T-helper 2 cell treated with Interferon-gamma antibody and Interleukin-4, amounts not matched to agents 100 ng/mL and 5 ng/mL, for 36 hours (primary cell): Measurements from ENCODE around the gene SESN1. TPM values are rescaled to one million over a fixed set of nuclear protein-coding genes. Genes with fewer than 3 reads are reported as not detected.
"Not testable (repeated sequence)": the region's sequence is repeated elsewhere in the genome, so short reads cannot be mapped to it uniquely, and the experiment has no call there.

Experiments used
- intact Hi-C: fragments of 100-400 bp; cut with micrococcal nuclease; formaldehyde crosslinking; loops from one replicate; pipeline ENCODE4 v1.15.1; 2023
- total RNA-seq: library from RNA; stranded (reverse); gene quantifications from 2 replicates; pipeline ENCODE4 v1.2.3, GENCODE V29; 2022

The SESN1 gene
- total RNA-seq: 14.4 and 15.0 TPM in 2 replicates

DNA sequence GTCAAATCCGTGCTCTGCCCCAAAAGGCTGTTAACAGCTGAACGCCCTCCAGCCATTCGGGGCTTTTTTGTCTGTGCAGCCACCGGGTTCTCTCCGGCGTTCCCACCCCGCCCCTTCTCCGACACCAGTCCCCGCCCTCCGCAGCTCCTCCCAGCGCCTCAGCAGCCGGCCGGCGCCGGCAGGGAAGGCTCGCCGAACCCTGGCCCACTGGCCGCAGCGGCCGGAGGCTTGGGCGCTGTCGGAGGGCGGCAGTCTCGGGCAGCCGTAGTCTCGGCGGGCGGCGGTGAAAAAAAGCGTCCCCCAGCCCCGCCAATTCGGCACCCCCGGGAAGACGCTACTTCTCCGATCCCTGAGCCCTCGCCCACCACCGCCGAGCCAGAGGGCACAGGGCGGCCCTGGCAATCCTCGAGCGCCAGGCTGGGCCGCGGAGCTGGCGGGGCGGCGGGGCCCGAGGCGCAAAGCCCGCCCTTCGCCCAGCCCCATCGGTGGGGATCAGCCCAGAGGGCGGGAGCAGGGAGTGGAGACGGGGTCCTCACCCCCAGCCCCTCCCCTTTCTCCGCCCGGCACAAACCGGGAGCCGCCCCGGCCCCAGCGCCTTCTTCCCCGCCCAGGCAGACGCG is at the start of gene SESN1:
Gene SESN1, minus strand, starts transcription at position 431 of the 620 bp plus-strand sequence. CDS start 773 bp downstream, outside the sequence.
- intact Hi-C loops: loop anchor here (1.0 to 5.0 kb wide), 11 partner anchors 85 to 1136 kb away; partner anchors contain the start of genes AK9, ARMC2, CD164 and CDC40

DNA sequence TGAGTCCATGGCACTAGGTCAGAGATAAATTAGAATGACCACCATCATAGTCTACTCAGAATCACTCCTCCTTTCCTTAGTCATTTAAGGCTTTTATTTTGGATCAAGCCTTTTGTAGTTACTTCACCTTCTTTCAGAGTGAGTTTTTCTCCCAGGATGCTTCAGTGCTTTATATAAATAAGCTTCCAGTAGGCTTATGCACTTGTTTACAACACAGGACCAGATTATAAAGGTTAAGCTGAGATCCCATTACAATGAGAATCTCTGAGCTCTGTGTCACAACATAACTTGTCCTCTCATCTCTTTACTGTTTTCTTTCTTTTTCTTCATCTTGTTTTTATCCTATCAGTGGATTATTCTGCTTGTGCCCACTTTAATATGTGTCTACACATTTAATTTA is 48.5 kb upstream of the SESN1 start:
- intact Hi-C loops: no loop called here

DNA sequence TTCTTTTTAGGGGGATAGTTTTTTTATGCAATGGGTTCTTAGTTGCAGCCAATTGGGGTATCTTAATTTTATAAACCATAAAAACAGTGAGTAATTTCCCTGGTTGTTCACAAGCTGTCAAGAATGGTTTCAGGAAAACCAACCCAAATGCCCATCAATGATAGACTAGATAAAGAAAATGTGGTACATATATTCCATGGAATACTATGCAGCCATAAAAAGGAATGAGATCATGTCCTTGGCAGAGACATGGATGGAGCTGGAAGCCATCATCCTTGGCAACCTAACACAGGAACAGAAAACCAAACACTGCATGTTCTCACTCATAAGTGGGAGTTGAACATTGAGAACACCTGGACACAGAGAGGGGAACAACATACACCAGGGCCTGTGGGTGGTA is 47.4 kb upstream of the SESN1 start:
- intact Hi-C loops: not testable (repeated sequence)

DNA sequence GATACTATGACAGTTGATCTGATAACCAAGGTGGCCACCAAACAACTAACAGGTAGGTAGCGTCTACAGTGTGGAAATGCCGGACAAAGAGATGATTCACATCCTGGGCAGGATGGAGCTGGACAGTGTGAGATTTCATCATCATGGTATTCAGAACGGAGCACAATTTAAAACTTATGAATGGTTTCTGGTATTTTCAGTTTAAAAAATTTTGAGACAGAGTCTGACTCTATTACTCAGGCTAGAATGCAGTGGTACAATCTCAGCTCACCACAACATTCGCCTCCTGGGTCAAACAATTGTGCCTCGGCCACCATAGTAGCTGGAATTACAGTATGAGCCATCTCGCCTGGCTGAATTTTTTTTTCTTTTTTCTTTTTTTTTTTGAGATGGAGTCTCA is 44.5 kb upstream of the SESN1 start:
- intact Hi-C loops: no loop called here

DNA sequence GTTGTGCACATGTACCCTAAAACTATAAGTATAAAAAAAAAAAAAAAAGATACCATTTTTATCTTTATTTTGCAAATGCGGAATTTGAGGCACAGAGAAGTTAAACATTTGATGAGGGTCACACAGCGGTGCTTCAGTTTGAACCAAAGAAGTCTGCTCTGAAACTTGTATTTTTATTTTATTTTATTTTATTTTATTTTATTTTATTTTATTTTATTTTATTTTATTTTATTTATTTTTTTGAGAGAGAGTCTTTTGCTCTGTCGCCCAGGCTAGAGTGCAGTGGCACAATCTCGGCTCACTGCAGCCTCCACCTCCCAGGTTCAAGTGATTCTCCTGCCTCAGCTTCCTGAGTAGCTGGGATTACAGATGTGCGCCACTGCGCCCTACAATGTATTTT is 41.9 kb upstream of the SESN1 start:
- intact Hi-C loops: not testable (repeated sequence)

DNA sequence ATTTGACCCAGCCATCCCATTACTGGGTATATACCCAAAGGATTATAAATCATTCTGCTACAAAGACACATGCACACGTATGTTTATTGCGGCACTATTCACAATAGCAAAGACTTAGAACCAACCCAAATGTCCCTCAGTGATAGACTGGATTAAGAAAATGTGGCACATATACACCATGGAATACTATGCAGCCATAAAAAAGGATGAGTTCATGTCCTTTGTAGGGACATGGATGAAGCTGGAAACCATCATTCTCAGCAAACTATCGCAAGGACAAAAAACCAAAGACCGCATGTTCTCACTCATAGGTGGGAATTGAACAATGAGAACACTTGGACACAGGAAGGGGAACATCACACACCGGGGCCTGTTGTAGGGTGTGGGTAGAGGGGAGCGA is 41.4 kb upstream of the SESN1 start:
- intact Hi-C loops: not testable (repeated sequence)

DNA sequence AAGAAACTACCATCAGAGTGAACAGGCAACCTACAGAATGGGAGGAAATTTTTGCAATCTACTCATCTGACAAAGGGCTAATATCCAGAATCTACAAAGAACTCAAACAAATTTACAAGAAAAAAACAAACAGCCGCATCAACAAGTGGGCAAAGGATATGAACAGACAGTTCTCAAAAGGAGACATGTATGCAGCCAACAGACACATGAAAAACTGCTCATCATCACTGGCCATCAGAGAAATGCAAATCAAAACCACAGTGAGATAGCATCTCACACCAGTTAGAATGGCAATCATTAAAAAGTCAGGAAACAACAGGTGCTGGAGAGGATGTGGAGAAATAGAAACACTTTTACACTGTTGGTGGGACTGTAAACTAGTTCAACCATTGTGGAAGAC is 41.0 kb upstream of the SESN1 start:
- intact Hi-C loops: not testable (repeated sequence)

DNA sequence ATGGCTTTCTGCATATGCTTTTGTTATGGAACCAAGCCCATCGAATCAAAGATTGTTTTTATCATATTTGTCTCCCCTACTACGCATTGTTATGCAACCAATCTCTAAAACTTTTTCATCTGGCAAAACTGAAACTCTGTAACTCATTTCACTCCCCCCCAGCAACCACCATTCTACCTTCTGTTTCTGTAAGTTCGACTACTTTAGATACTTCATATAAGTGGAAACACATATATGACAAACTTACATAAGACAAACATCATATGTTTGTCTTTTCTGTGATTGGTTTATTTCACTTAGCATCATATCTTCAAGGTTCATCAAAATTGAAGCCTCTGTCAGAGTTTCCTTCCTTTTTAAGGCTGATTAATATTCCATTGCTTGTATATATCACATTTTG is 35.4 kb upstream of the SESN1 start:
- intact Hi-C loops: no loop called here

DNA sequence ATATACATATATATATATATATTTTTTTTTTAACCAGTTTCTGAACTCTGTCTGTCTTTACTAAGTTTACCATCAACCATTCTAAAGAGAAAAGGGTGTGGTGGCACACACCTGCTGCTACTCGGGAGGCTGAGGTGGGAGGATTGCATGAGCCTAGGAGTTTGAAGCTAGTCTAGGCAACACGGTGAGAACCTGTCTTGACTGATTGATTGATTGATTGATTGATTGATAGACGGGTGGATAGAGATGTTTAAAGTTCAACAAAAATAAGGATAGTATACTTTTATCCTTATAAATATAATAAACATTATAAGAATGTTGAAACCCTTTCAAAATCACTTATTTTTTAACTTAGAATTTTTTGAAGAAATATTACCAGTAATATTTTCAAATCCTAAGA is 30.9 kb upstream of the SESN1 start:
- intact Hi-C loops: no loop called here

DNA sequence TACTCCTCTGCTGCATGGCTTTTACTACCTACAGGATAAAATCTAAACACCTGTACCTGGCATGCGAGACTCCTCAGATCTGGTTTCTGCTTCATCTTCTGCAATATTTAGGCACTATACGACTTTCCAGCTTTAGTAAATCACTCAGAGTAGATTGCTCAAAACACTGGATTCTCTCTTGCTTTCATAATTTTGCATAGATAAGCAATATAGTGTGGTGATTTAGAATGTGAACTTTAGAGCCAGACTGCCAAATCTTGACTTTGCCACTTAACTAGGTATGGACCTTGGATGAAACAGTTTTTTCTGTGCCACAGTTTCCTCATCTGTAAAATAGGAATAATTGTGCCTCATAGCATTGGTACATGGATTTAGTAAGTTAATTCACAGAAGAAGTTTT is 29.6 kb upstream of the SESN1 start:
- intact Hi-C loops: no loop called here

DNA sequence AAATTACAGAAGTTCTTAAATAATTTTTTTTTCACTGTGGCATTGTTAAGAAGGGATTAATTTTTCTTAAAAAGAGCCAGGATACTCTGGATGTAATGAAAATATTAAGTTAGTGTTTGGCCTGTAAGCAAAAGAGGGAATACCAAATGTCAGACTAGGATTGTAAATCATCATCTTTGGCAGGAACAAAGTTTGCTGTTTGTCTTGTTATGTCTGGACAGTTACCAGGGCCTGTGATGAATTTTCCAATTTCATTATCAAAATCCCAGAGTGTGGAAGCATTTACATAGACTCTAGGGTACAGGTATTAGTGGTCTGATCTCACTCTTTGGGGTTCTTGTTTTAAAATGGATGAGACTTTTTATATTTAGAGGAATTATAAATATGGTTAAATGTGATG is 26.8 kb upstream of the SESN1 start:
- intact Hi-C loops: no loop called here

DNA sequence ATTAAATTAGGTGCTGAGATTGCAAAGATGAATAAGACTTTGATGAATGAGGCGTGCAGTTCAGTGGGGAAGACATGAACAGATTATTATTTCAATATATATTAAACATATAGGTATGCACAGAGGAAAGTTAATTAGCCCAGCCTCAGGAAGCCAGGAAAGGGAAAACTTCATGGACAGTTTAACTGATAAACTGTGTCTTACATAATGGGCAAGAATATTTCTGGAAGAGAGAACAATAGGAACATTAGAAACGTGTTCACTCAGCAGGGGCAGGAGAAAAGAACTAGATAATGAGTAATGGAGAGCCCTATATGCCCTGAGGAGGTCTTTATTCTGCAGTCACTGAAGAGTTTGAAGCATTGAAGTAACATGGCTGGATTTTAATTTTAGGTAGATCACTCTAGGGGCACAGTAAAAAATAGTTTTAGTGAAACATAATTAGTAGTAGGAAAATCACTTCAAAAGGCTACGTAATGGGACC is 24.3 kb upstream of the SESN1 start:
- intact Hi-C loops: no loop called here

DNA sequence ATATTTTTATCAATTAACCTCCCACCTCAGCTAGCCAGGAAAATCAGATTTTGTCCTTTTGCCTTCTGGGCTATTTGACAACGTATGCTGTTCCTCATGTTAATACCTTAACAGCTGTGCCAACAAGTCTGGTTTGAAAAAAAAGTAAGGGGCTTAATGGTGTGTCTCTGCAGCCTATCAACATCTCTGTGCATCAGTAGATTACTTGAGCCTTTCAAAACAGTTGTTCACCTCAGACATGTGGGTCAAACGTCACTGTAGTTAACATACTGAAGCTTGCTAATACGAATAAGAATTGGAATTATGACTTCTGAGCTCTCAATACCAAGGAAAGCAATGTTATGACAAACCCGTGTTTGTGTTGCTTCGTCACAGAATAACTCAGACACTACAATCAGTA is 23.7 kb upstream of the SESN1 start:
- intact Hi-C loops: no loop called here

DNA sequence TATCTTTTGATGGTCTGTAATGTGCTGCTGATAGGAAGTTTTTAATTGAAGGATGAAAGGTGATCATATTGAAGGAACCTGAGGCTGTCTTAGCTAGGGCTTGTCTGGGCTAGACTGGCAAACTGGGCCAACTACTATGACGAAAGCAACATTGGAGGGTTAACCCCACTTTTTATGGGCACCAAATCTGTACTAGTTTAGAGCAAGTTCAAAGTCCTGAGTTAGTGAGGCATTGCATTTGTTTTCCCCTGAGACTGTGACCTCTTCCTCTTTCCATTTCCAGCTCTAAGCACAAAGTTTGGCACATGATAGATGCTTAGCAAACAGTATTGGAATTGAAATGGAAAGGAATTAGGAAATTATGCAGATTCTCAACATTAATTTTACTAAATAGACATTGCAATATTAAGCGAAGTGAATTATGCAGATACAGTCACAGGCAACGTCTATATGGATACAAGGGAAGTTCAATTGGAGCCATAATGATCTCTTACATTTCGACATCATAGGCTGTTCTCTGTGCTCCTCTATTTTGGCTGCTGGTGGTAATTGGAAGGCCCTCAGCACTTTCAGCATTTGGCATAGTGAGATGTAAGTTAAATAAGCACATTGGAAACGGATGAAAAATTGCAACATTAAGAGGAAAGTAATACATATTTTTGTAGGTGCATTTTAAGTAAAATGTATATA is 22.8 kb upstream of the SESN1 start:
- intact Hi-C loops: no loop called here

DNA sequence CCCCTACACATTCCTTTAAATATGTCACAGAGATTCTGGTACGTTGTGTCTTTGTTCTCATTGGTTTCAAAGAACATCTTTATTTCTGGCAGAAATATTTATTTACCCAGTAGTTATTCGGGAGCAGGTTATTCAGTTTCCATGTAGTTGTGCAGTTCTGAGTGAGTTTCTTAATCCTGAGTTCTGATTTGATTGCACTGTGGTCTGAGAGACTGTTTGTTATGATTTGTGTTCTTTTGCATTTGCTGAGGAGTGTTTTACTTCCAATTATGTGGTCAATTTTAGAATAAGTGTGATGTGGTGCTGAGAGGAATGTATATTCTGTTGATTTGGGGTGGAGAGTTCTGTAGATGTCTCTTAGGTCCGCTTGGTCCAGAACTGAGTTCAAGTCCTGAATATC is 18.0 kb upstream of the SESN1 start:
- intact Hi-C loops: not testable (repeated sequence)

DNA sequence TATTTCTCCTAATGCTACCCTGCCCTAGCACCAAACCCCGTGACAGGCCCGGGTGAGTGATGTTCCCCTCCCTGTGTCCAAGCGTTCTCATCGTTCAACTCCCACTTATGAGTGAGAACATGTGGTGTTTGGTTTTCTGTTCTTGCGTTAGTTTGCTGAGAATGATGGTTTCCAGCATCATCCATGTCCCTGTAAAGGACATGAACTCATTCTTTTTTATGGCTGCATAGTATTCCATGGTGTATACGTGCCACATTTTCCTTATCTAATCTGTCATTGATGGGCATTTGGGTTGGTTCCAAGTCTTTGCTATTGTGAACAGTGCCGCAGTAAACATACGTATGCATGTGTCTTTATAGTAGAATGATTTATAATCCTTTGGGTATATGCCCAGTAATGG is 15.0 kb upstream of the SESN1 start:
- intact Hi-C loops: not testable (repeated sequence)

DNA sequence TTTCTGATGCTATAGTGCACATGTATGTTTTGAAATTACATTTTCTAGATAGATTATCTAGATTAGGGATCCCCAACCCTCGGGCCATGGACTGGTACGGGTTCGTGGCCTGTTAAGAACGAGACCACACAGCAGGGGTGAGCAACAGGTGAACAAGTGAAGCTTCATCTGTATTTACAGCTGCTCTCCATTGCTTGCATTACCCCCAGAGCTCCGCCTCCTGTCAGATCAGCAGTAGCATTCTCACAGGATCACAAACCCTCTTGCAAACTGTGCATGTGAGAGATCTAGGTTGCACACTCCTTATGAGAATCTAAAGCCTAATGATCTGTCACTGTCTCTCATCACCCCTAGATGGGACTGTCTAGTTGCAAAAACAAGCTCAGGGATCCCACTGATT is 11.0 kb upstream of the SESN1 start:
- intact Hi-C loops: no loop called here

DNA sequence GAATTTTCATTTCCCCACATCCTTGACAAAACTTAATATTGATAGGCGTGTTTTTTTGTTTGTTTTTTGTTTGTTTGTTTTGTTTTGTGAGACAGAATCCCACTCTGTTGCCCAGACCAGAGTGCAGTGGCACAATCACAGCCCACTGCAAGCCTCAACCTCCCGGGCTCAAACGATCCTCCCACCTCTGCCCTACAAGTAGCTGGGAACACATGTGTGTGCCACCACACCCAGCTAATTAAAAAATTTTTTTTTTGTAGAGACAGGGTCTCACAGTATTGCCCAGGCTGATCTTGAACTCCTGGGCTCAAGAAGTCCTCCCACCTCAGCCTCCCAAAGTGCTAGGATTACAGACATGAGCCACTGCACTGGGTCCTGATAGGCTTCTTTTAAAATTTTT is 9.9 kb upstream of the SESN1 start:
- intact Hi-C loops: no loop called here

DNA sequence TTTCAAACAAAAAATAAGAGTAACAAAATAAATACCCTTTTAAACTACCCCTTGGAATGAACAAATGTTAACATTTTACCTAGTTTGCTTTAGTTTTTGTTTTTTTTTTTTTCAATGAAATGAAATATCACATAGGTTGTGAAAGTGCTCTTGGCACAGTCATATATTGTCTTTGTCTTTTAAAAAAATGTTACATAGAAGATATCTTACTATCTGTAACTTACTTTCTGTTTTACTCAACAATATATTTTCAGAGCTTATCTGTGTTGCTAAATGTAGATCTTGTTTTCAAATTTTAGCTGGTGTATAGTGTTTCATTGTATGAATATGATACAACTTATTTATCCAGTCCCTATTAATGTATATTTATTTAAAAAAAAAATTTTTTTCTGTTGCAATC is 9.3 kb upstream of the SESN1 start:
- intact Hi-C loops: no loop called here

DNA sequence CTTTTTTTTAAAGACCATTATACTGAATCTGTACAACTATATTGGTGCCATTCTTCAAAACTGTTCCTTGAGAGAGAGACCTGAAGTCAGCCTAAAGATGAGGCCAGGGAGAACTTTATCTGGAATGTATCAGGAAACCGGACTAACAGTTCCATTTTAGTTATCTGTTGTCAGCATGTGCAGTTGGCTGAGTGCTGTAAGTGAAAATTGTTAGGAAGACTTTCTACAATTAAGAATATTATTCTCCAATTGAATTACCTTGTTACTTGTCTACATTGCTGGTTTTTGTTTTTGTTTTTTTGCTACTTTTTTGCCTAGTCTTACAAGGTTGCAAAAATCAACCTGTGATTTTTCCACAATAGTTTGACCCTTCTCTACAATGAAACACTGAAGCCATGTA is 8.1 kb upstream of the SESN1 start:
- intact Hi-C loops: no loop called here

DNA sequence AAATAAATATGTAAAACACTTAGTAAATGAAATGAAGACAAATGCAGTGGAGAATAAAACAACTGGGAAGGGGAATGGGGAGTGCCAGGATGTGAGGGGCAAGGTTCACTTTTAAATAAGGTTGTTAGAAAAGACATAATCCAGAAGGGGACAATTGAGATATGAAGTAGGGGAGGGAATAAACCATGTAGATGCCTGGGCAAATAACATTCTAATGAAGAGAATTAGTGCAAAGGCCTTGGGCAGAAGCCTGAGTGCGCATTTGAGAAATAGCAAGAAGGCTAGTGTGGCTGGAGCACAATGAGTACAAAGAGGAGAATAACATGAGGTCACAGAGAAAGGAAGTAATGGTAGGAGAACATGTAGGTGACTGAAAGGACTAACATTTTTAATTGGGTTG is 3.0 kb upstream of the SESN1 start:
- intact Hi-C loops: loop anchor here (5.0 kb wide), 2 partner anchors 140 to 595 kb away; partner anchors contain the start of genes AK9 and FIG4

DNA sequence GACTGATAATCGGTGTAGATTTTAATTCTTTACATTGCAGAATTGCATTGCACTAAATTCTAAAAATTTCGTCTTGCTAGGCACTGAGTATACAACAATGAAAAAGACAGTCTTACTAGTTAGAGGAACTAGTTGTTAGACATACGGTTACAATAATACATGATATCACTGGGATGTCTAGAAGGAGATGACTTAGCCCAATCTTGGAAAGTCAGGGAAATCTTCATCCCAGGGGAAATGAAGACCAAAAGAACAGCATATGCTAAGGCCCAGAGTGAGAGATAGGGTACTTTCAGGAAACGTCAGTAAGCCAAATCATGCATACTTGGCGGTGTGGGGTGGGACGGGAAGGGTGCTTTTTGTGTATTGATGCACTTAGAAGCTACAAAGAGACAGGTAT is 1.6 kb upstream of the SESN1 start:
- intact Hi-C loops: loop anchor here (5.0 kb wide), 2 partner anchors 141 to 596 kb away; partner anchors contain the start of genes AK9 and FIG4

DNA sequence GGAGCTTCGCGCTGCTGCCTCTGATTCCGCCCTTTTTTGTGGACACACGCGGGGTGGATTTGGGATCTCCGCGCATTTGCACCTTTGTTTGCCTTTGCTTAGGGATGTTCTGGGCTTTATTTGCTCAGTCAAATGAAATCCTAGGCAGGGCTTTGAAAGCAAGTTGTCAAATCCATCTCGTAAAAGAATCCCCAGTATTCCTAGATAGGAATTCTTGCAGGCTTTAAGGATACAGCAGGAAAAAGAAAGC is 1.1 kb upstream of the SESN1 start:
- intact Hi-C loops: loop anchor here (1.0 to 5.0 kb wide), 11 partner anchors 86 to 1137 kb away; partner anchors contain the start of genes AK9, ARMC2, CD164 and CDC40
